ENCODE results near the gene OR2J2. TPM values are rescaled to one million over a fixed set of nuclear protein-coding genes. Genes with fewer than 3 reads are reported as not detected.
A peak's percentile ranks its signal among the peaks of the same experiment; 100 is the strongest.
"Not testable (repeated sequence)": the region's sequence is repeated elsewhere in the genome, so short reads cannot be mapped to it uniquely, and the experiment has no call there.

Gene OR2J2
- total and polyA plus RNA-seq, 4 donors, result not detected

DNA sequence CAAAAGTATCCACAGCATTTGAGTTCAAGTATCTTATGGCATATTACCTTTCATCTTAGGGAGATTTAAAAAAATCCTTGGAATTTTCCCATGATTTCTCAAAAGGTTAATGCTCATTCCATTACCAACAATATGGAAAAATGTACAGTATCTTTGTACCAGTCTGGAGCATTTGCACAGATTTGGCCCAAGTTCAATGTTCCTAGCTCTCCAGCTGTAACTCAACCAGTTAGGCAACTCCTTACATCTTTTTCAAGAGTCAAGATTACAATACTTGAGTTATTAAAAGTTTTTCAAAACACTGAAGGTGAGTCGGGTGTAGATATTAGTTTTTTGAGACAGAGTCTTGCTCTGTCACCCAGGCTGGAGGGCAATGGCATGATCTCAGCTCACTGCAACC lies 1.0 kb downstream of the OR2J2 start:
- Histone ChIP-seq H3K9ac (ENCODE audit: insufficient read depth in 1 of 2, low read length in 2 of 2) (no peak overlapping the region), H3K4me3 (no peak overlapping the region), H3K9me3 (ENCODE audit: control insufficient read depth in 4 of 4, insufficient read depth in 3 of 4, low read length in 3 of 4) (peaks cover 0 to 3% (median 0%) of the 10 kb centered on the region in 4 donors), H3K27me3 (ENCODE audit: control insufficient read depth in 3 of 3, insufficient read depth in 3 of 3, low read length in 2 of 3) (no peaks in the 10 kb centered on the region), H3K27ac (ENCODE audit: low read depth in 1 of 2, low read length in 1 of 2) (no peak overlapping the region), H3K4me1 (ENCODE audit: control insufficient read depth in 5 of 5, insufficient read depth in 5 of 5, low read length in 5 of 5) (no peaks in the 10 kb centered on the region), H3K36me3 (ENCODE audit: control insufficient read depth in 4 of 4, insufficient read depth in 4 of 4, low read length in 4 of 4) (no peaks in the 10 kb centered on the region)
- DNase-seq (peak in 2 of 3 donors; percentile 22 to 76), ATAC-seq (ENCODE audit: insufficient read depth, low FRiP score) (no peak)
- 60 to 76% methylated on average over 1 of the region's 1 CpG for WGBS, 2 donors
- TF ChIP-seq, protein P1, sequence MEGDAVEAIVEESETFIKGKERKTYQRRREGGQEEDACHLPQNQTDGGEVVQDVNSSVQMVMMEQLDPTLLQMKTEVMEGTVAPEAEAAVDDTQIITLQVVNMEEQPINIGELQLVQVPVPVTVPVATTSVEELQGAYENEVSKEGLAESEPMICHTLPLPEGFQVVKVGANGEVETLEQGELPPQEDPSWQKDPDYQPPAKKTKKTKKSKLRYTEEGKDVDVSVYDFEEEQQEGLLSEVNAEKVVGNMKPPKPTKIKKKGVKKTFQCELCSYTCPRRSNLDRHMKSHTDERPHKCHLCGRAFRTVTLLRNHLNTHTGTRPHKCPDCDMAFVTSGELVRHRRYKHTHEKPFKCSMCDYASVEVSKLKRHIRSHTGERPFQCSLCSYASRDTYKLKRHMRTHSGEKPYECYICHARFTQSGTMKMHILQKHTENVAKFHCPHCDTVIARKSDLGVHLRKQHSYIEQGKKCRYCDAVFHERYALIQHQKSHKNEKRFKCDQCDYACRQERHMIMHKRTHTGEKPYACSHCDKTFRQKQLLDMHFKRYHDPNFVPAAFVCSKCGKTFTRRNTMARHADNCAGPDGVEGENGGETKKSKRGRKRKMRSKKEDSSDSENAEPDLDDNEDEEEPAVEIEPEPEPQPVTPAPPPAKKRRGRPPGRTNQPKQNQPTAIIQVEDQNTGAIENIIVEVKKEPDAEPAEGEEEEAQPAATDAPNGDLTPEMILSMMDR (IDR thresholded peaks at IDR 0.05; ENCODE audit: control extremely low read depth, extremely low read depth), result no peak

GRCh38 chr6:29183594-29183993 lies 12.9 kb downstream of the OR2J2 start:
- ATAC-seq (ENCODE audit: insufficient read depth, low FRiP score) (no peak), DNase-seq (no peak)
- H3K9me3 ChIP-seq (ENCODE audit: control insufficient read depth in 4 of 4, insufficient read depth in 3 of 4, low read length in 3 of 4), result peaks cover 0 to 2% (median under 1%) of the 10 kb centered on the region in 4 donors
- H3K36me3 ChIP-seq (ENCODE audit: control insufficient read depth in 4 of 4, insufficient read depth in 4 of 4, low read length in 4 of 4), result no peaks in the 10 kb centered on the region
- 23 to 41% methylated on average over 1 of the region's 1 CpG for WGBS, 2 donors
- TF ChIP-seq, protein P1 (IDR thresholded peaks at IDR 0.05; ENCODE audit: control extremely low read depth, extremely low read depth), result no peak
- H3K27me3 ChIP-seq (ENCODE audit: control insufficient read depth in 3 of 3, insufficient read depth in 3 of 3, low read length in 2 of 3), result no peaks in the 10 kb centered on the region
- H3K4me3 ChIP-seq, result no peak overlapping the region
- no peak overlapping the region for H3K27ac ChIP-seq (ENCODE audit: low read depth in 1 of 2, low read length in 1 of 2)
- H3K9ac ChIP-seq (ENCODE audit: insufficient read depth in 1 of 2, low read length in 2 of 2), result no peak overlapping the region
- H3K4me1 ChIP-seq (ENCODE audit: control insufficient read depth in 5 of 5, insufficient read depth in 5 of 5, low read length in 5 of 5), result no peaks in the 10 kb centered on the region

DNA sequence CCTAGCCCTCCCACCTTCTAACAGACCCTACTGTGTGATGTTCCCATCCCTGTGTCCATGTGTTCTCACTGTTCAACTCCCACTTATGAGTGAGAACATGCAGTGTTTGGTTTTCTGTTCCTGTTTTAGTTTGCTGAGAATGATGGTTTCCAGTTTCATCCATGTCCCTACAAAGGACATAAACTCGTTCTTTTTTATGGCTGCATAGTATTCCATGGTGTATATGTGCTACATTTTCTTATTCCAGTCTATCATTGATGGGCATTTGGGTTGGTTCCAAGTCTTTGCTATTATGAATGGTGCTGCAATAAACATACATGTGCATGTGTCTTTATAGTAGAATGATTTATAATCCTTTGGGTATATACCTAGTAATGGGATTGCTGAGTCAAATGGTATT lies 18.0 kb downstream of the OR2J2 start:
- H3K9ac ChIP-seq (ENCODE audit: insufficient read depth in 1 of 2, low read length in 2 of 2); H3K36me3 ChIP-seq (ENCODE audit: control insufficient read depth in 4 of 4, insufficient read depth in 4 of 4, low read length in 4 of 4); H3K4me1 ChIP-seq (ENCODE audit: control insufficient read depth in 5 of 5, insufficient read depth in 5 of 5, low read length in 5 of 5); H3K27ac ChIP-seq (ENCODE audit: low read depth in 1 of 2, low read length in 1 of 2); H3K4me3 ChIP-seq; DNase-seq; H3K27me3 ChIP-seq (ENCODE audit: control insufficient read depth in 3 of 3, insufficient read depth in 3 of 3, low read length in 2 of 3); H3K9me3 ChIP-seq (ENCODE audit: control insufficient read depth in 4 of 4, insufficient read depth in 3 of 4, low read length in 3 of 4); ATAC-seq (ENCODE audit: insufficient read depth, low FRiP score): not testable (repeated sequence)
- 38 to 78% methylated on average over 1 of the region's 1 CpG for WGBS, 2 donors

- no peak overlapping the region for H3K9ac ChIP-seq (ENCODE audit: insufficient read depth in 1 of 2, low read length in 2 of 2)
Observed at GRCh38 chr6:29200767-29201662, 30.3 kb downstream of the OR2J2 start.

More at GRCh38 chr6:29200767-29201662, 30.3 kb downstream of the OR2J2 start:
- 86 to 94% methylated on average over 22 of the region's 22 CpGs for WGBS, 2 donors
- no peak for DNase-seq
- Histone ChIP-seq H3K36me3 (ENCODE audit: control insufficient read depth in 4 of 4, insufficient read depth in 4 of 4, low read length in 4 of 4) (no peaks in the 10 kb centered on the region), H3K27me3 (ENCODE audit: control insufficient read depth in 3 of 3, insufficient read depth in 3 of 3, low read length in 2 of 3) (no peaks in the 10 kb centered on the region), H3K4me1 (ENCODE audit: control insufficient read depth in 5 of 5, insufficient read depth in 5 of 5, low read length in 5 of 5) (no peaks in the 10 kb centered on the region), H3K9me3 (ENCODE audit: control insufficient read depth in 4 of 4, insufficient read depth in 3 of 4, low read length in 3 of 4) (peaks cover 0 to 2% (median 0%) of the 10 kb centered on the region in 4 donors), H3K27ac (ENCODE audit: low read depth in 1 of 2, low read length in 1 of 2) (no peak overlapping the region), H3K4me3 (no peak overlapping the region)
- ATAC-seq (ENCODE audit: insufficient read depth, low FRiP score), result no peak
- TF ChIP-seq, protein P1 (IDR thresholded peaks at IDR 0.05; ENCODE audit: control extremely low read depth, extremely low read depth), result no peak

Data from lung (tissue), 12 donors.